Measurements from ENCODE around the gene PKD1L1. TPM values are rescaled to one million over a fixed set of nuclear protein-coding genes. Genes with fewer than 3 reads are reported as not detected.

Gene PKD1L1
- total RNA-seq, 1 donor from 2014 or later, result 0.40 TPM

GRCh38 chr7:47811632-47812380, 136.5 kb downstream of the PKD1L1 start:
- H3K27ac Mint-ChIP-seq, result no peak overlapping the region
- intact Hi-C loops (cut with micrococcal nuclease), result no loop called here
- H3K4me3 Mint-ChIP-seq, result no peak overlapping the region
- no peaks in the 10 kb centered on the region for H3K27me3 Mint-ChIP-seq
- H3K9me3 Mint-ChIP-seq, result no peaks in the 10 kb centered on the region
- DNase-seq (no peak), ATAC-seq (ENCODE audit: low read depth) (no peak)
- TF ChIP-seq CTCF (IDR thresholded peaks at IDR 0.05), result no peak
- ChIA-PET POLR2A (no interaction called here), CTCF (no interaction called here)
- no peaks in the 10 kb centered on the region for H3K36me3 Mint-ChIP-seq (ENCODE audit: low read depth)
- peaks cover 45% of the 10 kb centered on the region for H3K4me1 Mint-ChIP-seq

- no peak for DNase-seq
- H3K4me3 Mint-ChIP-seq, result no peak overlapping the region
- no peaks in the 10 kb centered on the region for H3K27me3 Mint-ChIP-seq
- intact Hi-C loops (cut with micrococcal nuclease), result loop anchor here (5.0 kb wide), 2 partner anchors 207 to 227 kb away; partner anchors contain the start of gene TNS3
- no peak for TF ChIP-seq CTCF (IDR thresholded peaks at IDR 0.05)
- H3K4me1 Mint-ChIP-seq, result peaks cover 50% of the 10 kb centered on the region
- no peaks in the 10 kb centered on the region for H3K36me3 Mint-ChIP-seq (ENCODE audit: low read depth)
- CTCF ChIA-PET, result interaction anchor here (1.0 to 3.3 kb wide), 3 partner anchors 10 to 374 kb away, joined by 3 to 15 read pairs (median 3); no protein-coding TSS in a partner anchor
- H3K27ac Mint-ChIP-seq, result no peak overlapping the region
- ATAC-seq (ENCODE audit: low read depth), result no peak
- H3K9me3 Mint-ChIP-seq, result no peaks in the 10 kb centered on the region
- POLR2A ChIA-PET, result no interaction called here
Measured at GRCh38 chr7:47809387-47809786, 138.9 kb downstream of the PKD1L1 start.

- H3K4me3 Mint-ChIP-seq, result no peak overlapping the region
- CTCF ChIA-PET, result interaction anchor here (3.3 kb wide), 1 partner anchor 11 kb away, joined by 15 read pairs; no protein-coding TSS in a partner anchor
Measured at GRCh38 chr7:47808321-47808720, 139.9 kb downstream of the PKD1L1 start.

GRCh38 chr7:47807756-47808155, 140.5 kb downstream of the PKD1L1 start:
- Mint-ChIP-seq H3K9me3 (no peaks in the 10 kb centered on the region), H3K4me3 (no peak overlapping the region), H3K27me3 (no peaks in the 10 kb centered on the region), H3K36me3 (ENCODE audit: low read depth) (no peaks in the 10 kb centered on the region), H3K27ac (no peak overlapping the region), H3K4me1 (peaks cover 42% of the 10 kb centered on the region)
- POLR2A ChIA-PET, result no interaction called here
- intact Hi-C loops (cut with micrococcal nuclease), result loop anchor here (5.0 kb wide), 2 partner anchors 205 to 225 kb away; partner anchors contain the start of gene TNS3
- CTCF ChIA-PET, result no interaction called here
- DNase-seq, result no peak
- peak; percentile 86 for ATAC-seq (ENCODE audit: low read depth)
- no peak for TF ChIP-seq CTCF (IDR thresholded peaks at IDR 0.05)

More at GRCh38 chr7:47808321-47808720, 139.9 kb downstream of the PKD1L1 start:
- Mint-ChIP-seq H3K4me1 (peaks cover 43% of the 10 kb centered on the region), H3K27me3 (no peaks in the 10 kb centered on the region), H3K27ac (no peak overlapping the region), H3K36me3 (ENCODE audit: low read depth) (no peaks in the 10 kb centered on the region), H3K9me3 (no peaks in the 10 kb centered on the region)
- TF ChIP-seq CTCF (IDR thresholded peaks at IDR 0.05), result no peak
- POLR2A ChIA-PET, result interaction anchor here (0.5 kb wide), 1 partner anchor 112 kb away, joined by 4 read pairs; no protein-coding TSS in a partner anchor
- intact Hi-C loops (cut with micrococcal nuclease), result loop anchor here (5.0 kb wide), 2 partner anchors 206 to 226 kb away; partner anchors contain the start of gene TNS3
- DNase-seq (no peak), ATAC-seq (ENCODE audit: low read depth) (no peak)

GRCh38 chr7:47807126-47807525, 141.1 kb downstream of the PKD1L1 start:
- H3K36me3 Mint-ChIP-seq (ENCODE audit: low read depth), result no peaks in the 10 kb centered on the region
- intact Hi-C loops (cut with micrococcal nuclease), result loop anchor here (5.0 kb wide), 2 partner anchors 205 to 225 kb away; partner anchors contain the start of gene TNS3
- TF ChIP-seq CTCF (IDR thresholded peaks at IDR 0.05), result no peak
- H3K9me3 Mint-ChIP-seq, result no peaks in the 10 kb centered on the region
- no peak overlapping the region for H3K27ac Mint-ChIP-seq
- POLR2A ChIA-PET, result no interaction called here
- ATAC-seq (ENCODE audit: low read depth) (no peak), DNase-seq (no peak)
- peaks cover 42% of the 10 kb centered on the region for H3K4me1 Mint-ChIP-seq
- H3K27me3 Mint-ChIP-seq, result no peaks in the 10 kb centered on the region
- H3K4me3 Mint-ChIP-seq, result no peak overlapping the region
- CTCF ChIA-PET, result no interaction called here

Measured in activated B cell treated with CpG ODN at 0.5 μM for 24 hours (primary cell).